Left lung (tissue), 10 donors: ENCODE results near the gene CACNB4. TPM values are rescaled to one million over a fixed set of nuclear protein-coding genes. Genes with fewer than 3 reads are reported as not detected.
"Not testable (repeated sequence)": the region's sequence is repeated elsewhere in the genome, so short reads cannot be mapped to it uniquely, and the experiment has no call there.

Source experiments
- ATAC-seq: fragments of 200-7000 bp; cut with Tn5 transposase; one replicate; pipeline ENCODE4 v1.9.1; 2020; ENCODE audit warnings: moderate library complexity
- DNase-seq, 4 donors: peaks; one replicate each; pipeline ENCODE4 v3.0.0-alpha.2; 2013 to 2020
- H3K27ac ChIP-seq, 2 donors: fragments of 200-600 bp; sonication (generic) in 1 of 2; one replicate each; pipeline versions ENCODE4 v1.5.0 to v1.8.0; 2020 to 2021
- H3K27me3 ChIP-seq, 2 donors: fragments of 200-600 bp; sonication (generic) in 1 of 2; one replicate each; pipeline versions ENCODE4 v1.5.0 to v1.8.0; 2020 to 2021
- H3K36me3 ChIP-seq, 2 donors: fragments of 200-600 bp; sonication (generic) in 1 of 2; one replicate each; pipeline versions ENCODE4 v1.5.0 to v1.8.0; 2020 to 2021
- H3K4me1 ChIP-seq, 2 donors: fragments of 200-600 bp; one replicate each; pipeline ENCODE4 v1.8.0; 2021
- H3K4me3 ChIP-seq, 2 donors: fragments of 200-600 bp; sonication (generic) in 1 of 2; one replicate each; pipeline versions ENCODE4 v1.5.0 to v1.8.0; 2020 to 2021; ENCODE audit warnings: mild to moderate bottlenecking in 1 of 2
- H3K9me3 ChIP-seq, 2 donors: fragments of 200-600 bp; sonication (generic) in 1 of 2; one replicate each; pipeline versions ENCODE4 v1.5.0 to v1.8.0; 2020 to 2021
- CTCF ChIP-seq, 2 donors: fragments of 200-600 bp; sonication (generic) in 1 of 2; IDR thresholded peaks; one replicate each; pipeline versions ENCODE4 v1.5.0 to v1.8.0; 2021; ENCODE audit warnings: antibody characterized with exemption in 2 of 2
- intact Hi-C, 2 donors: fragments of 100-400 bp; cut with DNase I; formaldehyde crosslinking; loops; one replicate each; pipeline versions ENCODE4 v1.11.2 to v1.14.2; 2022
- polyA plus RNA-seq, 6 donors: library from polyadenylated mRNA; unstranded; fragments of 120-200 nt; gene quantifications; one replicate each; pipeline ENCODE4 v1.2.1, GENCODE V29; 2013; ENCODE audit not compliant: insufficient read length in 6 of 6
- total RNA-seq, 2 donors: library from RNA; stranded (reverse); fragmentation: NEBNext Ultra II Directional; extraction: Animal tissue kit (Norgen Biotek cat#: 25700); gene quantifications; one replicate each; pipeline ENCODE4 v1.2.1, GENCODE V29; 2021
- donor health status: DM: no; HTN: yes; CAD: no.
- donor health status: DM: no; HTN: no; CAD: no.

Gene CACNB4
- total and polyA plus RNA-seq, 8 donors = 5.9 to 11.2 (median 8.6) TPM

GRCh38 chr2:151881342-151881741 is 217.5 kb downstream of the CACNB4 start:
- H3K27ac ChIP-seq = no peak overlapping the region
- DNase-seq = no peak
- no peak for ATAC-seq
- H3K36me3 ChIP-seq = no peaks in the 10 kb centered on the region
- no peak for TF ChIP-seq CTCF (IDR thresholded peaks at IDR 0.05)
- intact Hi-C loops = no loop called here
- no peak overlapping the region for H3K4me3 ChIP-seq
- no peaks in the 10 kb centered on the region for H3K27me3 ChIP-seq
- no peaks in the 10 kb centered on the region for H3K4me1 ChIP-seq
- H3K9me3 ChIP-seq = no peaks in the 10 kb centered on the region

- H3K36me3 ChIP-seq = no peaks in the 10 kb centered on the region
- H3K4me1 ChIP-seq = no peaks in the 10 kb centered on the region
- no peaks in the 10 kb centered on the region for H3K9me3 ChIP-seq
- TF ChIP-seq CTCF (IDR thresholded peaks at IDR 0.05) = no peak
- no peak overlapping the region for H3K27ac ChIP-seq
- no peaks in the 10 kb centered on the region for H3K27me3 ChIP-seq
- DNase-seq (no peak), ATAC-seq (no peak)
- no peak overlapping the region for H3K4me3 ChIP-seq
- intact Hi-C loops = no loop called here
Measured at GRCh38 chr2:151880586-151880985, 218.3 kb downstream of the CACNB4 start.

DNA sequence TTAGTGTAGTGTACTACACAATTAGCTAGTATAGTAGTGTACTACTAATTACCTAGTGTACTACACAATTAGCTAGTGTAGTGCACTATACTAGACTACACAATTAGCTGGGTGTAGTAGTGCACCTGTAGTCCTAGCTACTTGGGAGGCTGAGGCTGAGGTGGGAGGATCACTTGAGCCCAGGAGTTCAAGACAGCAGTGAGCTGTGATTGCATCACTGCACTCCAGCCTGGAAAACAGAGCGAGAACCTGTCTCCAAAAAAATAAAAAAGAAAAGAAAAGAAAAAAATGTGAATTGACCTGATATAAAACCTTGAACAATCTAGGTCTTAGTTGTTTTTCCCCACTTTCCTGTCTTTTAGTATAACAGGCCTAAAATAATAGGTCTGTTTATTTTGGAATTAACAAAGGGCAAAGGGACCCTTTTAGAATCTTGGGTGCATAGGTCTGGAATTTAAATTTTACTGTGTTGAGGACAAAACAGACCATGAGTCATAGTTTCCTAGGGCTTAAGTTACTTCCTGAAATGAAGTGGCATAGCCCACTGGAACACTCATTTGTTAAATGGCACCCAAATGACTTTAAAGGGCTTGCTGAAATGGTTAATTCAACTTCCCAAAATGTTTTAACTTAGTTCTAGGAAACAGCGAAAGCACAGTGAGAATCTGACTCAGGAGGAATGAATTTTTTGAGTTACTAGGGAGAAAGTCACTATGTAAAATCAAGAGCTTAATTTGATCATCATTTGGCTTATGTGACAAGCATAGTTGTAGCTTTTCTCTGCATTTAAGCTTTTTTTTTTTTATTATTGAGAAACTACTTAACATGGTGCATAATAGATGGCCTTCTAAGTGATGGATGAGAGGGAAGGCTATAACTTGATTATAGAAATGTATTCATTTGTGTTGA is 219.9 kb downstream of the CACNB4 start:
- peak overlapping the region in 1 of 2 donors; percentile 37 for H3K27ac ChIP-seq
- no peak for TF ChIP-seq CTCF (IDR thresholded peaks at IDR 0.05)
- no peaks in the 10 kb centered on the region for H3K9me3 ChIP-seq
- no peak for DNase-seq
- H3K27me3 ChIP-seq = no peaks in the 10 kb centered on the region
- no peaks in the 10 kb centered on the region for H3K4me1 ChIP-seq
- H3K4me3 ChIP-seq = no peak overlapping the region
- intact Hi-C loops = no loop called here
- peak; percentile 77 for ATAC-seq
- no peaks in the 10 kb centered on the region for H3K36me3 ChIP-seq

DNA sequence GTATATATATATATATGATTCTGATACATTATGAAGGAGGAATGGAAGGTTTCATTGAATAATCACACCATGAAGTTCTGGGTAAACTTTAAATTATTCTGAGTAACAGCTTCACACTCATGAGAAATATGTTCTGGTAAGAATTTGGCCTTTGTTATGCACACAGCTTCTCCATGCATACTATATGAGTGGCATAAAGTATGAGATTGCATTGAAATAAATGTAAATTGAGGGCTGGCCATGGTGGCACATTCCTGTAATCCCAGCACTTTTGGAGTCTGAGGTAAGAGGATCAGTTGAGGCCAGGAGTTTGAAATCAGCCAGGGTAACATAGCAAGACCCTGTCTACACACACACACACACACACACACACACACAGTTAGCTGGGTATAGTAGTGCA is 220.6 kb downstream of the CACNB4 start:
- TF ChIP-seq CTCF (IDR thresholded peaks at IDR 0.05) = no peak
- intact Hi-C loops = no loop called here
- no peaks in the 10 kb centered on the region for H3K4me1 ChIP-seq
- ATAC-seq (no peak), DNase-seq (no peak)
- no peaks in the 10 kb centered on the region for H3K27me3 ChIP-seq
- no peak overlapping the region for H3K27ac ChIP-seq
- no peaks in the 10 kb centered on the region for H3K9me3 ChIP-seq
- no peaks in the 10 kb centered on the region for H3K36me3 ChIP-seq
- no peak overlapping the region for H3K4me3 ChIP-seq

- H3K27ac ChIP-seq, H3K9me3 ChIP-seq, H3K4me3 ChIP-seq, H3K36me3 ChIP-seq, DNase-seq, H3K4me1 ChIP-seq, H3K27me3 ChIP-seq, intact Hi-C loops, ATAC-seq: not testable (repeated sequence)
Measured at GRCh38 chr2:151875631-151876030, 223.2 kb downstream of the CACNB4 start.
